Fibroblast of mammary gland (primary cell): ENCODE results near the gene MDFI.
A peak's percentile ranks its signal among the peaks of the same experiment; 100 is the strongest.

Source experiments
- DNase-seq: peaks from one replicate; pipeline ENCODE4 v3.0.0-alpha.2; 2010; ENCODE audit warnings: low read depth
- H3K4me3 ChIP-seq: 2 replicates; pipeline ENCODE4 v1.5.1; 2011; ENCODE audit warnings: low read depth, mild to moderate bottlenecking, low read length, moderate library complexity; ENCODE audit not compliant: control insufficient read depth
- CTCF ChIP-seq: conservative IDR thresholded peaks from 2 replicates; pipeline ENCODE4 v1.5.1; 2011; ENCODE audit warnings: low read depth, low read length, inconsistent platforms; ENCODE audit not compliant: control insufficient read depth, insufficient read depth

Gene MDFI

GRCh38 chr6:41593839-41594238 is 44.4 kb upstream of the MDFI start:
- no peak for TF ChIP-seq CTCF
- no peak overlapping the region for H3K4me3 ChIP-seq
- DNase-seq, result no peak

GRCh38 chr6:41594326-41594725 is 43.9 kb upstream of the MDFI start:
- peak; percentile 88 for DNase-seq
- no peak overlapping the region for H3K4me3 ChIP-seq
- TF ChIP-seq CTCF, result no peak

- no peak for TF ChIP-seq CTCF
- no peak for DNase-seq
- H3K4me3 ChIP-seq, result no peak overlapping the region
Measured at GRCh38 chr6:41594766-41595165, 43.5 kb upstream of the MDFI start.

GRCh38 chr6:41595166-41595565 is 43.1 kb upstream of the MDFI start:
- DNase-seq, result no peak
- no peak for TF ChIP-seq CTCF
- no peak overlapping the region for H3K4me3 ChIP-seq

GRCh38 chr6:41596096-41596685 is 42.1 kb upstream of the MDFI start:
- no peak for DNase-seq
- no peak overlapping the region for H3K4me3 ChIP-seq
- TF ChIP-seq CTCF, result no peak

- no peak for DNase-seq
- no peak for TF ChIP-seq CTCF
- no peak overlapping the region for H3K4me3 ChIP-seq
Measured at GRCh38 chr6:41596807-41597206, 41.5 kb upstream of the MDFI start.
